HG02610 (cell line): Measurements from ENCODE around the gene KIAA1549.
"Not testable (repeated sequence)": the region's sequence is repeated elsewhere in the genome, so short reads cannot be mapped to it uniquely, and the experiment has no call there.

Source experiments
- ATAC-seq: cut with Tn5 transposase; IDR thresholded peaks from one replicate; pipeline ENCODE4 v1.9.1; 2021; ENCODE audit warnings: mild to moderate bottlenecking, moderate library complexity; ENCODE audit not compliant: unreplicated experiment

Gene KIAA1549

GRCh38 chr7:138981332-138982203, at the start of gene KIAA1549:
Gene KIAA1549 (minus strand): TSS chr7:138981389. CDS start chr7:138981269, 120 bp downstream.
- ATAC-seq, result peak; percentile 88

DNA sequence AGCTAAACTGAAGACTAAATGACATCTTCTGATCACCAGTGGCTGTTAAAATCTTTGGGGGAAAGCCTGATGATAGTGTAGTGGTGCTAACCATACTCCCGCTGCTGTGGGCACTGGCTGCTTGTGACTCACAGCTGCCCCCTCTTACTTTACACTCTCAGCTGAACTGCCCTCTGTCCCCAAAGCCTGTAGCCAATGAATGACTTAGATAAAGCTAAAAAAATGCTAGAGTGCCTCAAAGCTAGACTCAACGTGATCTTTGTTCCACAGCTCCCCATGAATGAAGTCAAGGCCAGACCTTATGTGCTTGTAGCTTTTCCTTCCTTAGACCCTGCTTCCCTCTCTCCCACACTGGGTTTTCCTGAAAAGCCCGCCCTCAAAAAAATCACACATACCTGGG, 48.2 kb upstream of the KIAA1549 start:
- ATAC-seq, result no peak

DNA sequence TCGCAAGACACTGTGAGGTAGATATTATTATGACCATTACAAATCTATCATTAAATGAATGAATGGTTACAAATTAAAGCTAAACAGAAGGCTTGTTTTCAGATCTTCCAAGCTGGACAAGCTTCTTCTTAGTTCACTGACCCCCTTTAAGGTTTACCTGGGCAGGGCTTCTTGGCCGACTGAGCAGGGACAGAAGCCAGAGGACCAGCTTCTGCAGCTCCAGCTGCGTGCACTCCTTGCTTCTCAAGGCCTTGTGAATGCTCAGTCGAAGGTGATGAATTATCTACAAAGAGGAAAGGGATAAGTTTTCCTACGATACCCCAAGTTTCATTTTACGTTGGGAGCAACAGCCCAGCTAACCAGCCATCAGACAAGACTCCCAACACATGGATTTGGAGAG, 45.4 kb upstream of the KIAA1549 start:
- no peak for ATAC-seq

- ATAC-seq, result not testable (repeated sequence)
Observed at GRCh38 chr7:139025861-139026260, 44.7 kb upstream of the KIAA1549 start.

GRCh38 chr7:139023076-139023475, 41.9 kb upstream of the KIAA1549 start:
- no peak for ATAC-seq

DNA sequence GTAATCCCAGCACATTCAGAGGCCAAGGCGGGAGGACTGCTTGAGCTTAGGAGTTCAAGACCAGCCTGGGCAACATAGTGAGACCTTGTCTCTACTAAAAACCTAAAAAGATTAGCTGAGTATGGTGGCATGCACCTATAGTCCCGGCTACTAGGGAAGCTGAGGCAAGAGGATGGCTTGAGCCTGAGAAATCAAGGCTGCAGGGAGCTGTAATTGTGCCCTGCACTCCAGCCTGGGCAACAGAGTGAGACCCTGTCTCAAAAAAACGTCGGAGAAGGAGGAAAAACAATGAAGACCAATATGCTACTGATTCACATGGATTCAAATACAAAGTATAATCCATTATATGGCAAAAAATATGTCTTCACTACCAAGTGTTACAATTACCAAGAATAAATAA, 41.1 kb upstream of the KIAA1549 start:
- ATAC-seq, result no peak

- ATAC-seq, result no peak
Observed at GRCh38 chr7:139018910-139019309, 37.7 kb upstream of the KIAA1549 start.

DNA sequence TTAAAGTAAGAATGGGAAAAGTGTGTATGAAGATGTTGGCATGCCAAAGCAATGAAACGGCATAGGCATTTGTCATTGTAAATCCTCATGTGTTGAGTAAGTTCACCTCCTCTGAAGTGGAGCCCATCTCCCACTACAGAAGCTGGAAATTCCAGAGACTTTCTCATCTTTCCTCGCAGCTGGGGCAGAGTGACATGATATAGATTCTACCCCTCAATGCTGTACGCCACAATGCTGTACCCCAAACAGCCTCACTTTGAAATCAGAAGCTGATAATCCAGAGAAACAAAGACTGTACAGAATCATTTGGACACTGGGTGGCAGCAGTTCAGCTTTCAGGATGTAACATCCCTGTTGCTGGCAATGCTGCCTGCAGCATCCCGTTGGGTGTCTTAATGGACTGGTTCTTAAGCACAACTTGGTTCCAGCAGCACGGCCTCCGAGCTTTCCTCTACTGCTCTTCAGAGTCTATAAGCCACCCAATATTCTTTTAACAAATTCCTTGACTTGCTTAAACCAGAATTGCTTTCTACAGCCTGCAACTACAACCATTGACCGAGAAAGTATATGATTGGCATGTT, 35.8 kb upstream of the KIAA1549 start:
- ATAC-seq, result peak; percentile 89

- ATAC-seq, result no peak
Observed at GRCh38 chr7:139011373-139011772, 30.2 kb upstream of the KIAA1549 start.

- ATAC-seq, result no peak
Observed at GRCh38 chr7:139004321-139005090, 23.3 kb upstream of the KIAA1549 start.

GRCh38 chr7:138999414-138999813, 18.2 kb upstream of the KIAA1549 start:
- ATAC-seq, result no peak

GRCh38 chr7:138992052-138992531, 10.9 kb upstream of the KIAA1549 start:
- ATAC-seq, result no peak

DNA sequence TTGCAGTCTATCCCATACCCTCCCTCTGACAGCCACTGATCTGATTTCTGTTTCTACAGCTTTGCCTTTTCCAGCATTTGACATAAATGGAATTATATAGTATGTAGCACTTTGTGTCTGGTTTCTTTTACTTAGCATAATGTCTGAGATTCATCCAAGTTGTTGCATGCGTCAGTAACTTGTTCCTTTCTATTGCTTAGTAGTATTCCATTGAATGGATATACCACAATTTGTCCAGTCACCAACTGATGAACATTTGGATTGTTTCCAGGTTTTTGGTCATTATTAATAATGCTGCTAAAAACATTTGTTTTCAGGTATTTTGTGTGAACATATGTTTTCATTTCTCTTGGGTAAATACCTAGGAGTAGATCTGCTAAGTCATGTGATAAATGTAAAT, 6.5 kb upstream of the KIAA1549 start:
- ATAC-seq, result no peak

GRCh38 chr7:138982204-138982623, 1.0 kb upstream of the KIAA1549 start:
- ATAC-seq, result no peak

- ATAC-seq, result peak; percentile 43
Observed at GRCh38 chr7:138980563-138981291, 462 bp downstream of the KIAA1549 start.

DNA sequence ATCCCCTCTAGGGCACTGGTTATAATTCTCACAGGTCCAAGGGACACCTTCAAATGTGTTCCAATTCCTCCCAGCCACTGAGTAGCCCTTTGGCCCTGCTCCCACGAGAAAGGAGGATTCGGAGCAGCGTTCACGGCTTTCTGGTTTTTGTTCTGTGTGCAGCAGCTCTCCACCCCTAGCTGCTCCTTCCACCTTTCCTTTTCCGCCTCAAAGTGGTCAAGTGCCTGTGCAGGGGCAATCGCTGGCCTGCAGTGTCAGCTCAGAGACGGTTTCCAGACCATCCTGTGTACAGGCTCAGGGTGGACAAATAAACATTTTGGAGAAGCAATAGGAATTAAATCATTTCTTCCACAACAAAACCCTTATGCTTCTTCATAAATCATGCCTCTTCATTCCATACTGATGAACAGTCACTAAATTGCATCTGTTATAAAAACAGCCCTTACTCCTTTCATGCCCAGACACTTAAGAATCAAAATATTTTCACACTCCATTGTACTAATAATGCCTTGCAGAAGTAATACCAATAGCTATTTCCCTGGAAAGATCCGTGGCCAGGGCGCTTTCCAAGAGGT, 1.1 kb downstream of the KIAA1549 start:
- ATAC-seq, result no peak

GRCh38 chr7:138979226-138979979, 1.8 kb downstream of the KIAA1549 start:
- ATAC-seq, result no peak

GRCh38 chr7:138978541-138979184, 2.5 kb downstream of the KIAA1549 start:
- ATAC-seq, result no peak

DNA sequence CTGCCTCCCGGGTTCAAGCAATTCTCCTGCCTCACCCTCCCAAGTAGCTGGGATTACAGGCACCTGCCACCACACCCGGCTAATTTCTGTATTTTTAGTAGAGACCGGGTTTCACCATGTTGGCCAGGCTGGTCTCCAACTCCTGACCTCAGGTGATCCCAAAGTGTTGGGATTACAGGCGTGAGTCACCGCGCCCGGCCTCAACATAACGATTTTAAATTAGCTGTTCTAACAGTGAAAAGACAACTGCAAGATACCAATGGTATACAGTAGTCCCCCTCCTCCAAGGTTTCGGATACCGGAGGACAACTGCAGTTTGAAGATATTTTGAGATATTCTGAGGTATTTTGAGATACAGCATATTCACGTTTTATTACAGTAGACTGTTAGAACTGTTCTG, 5.0 kb downstream of the KIAA1549 start:
- ATAC-seq, result not testable (repeated sequence)
